ENCODE data around the gene CLIP3.

GRCh38 chr19:36027696-36028095 is 5.0 kb downstream of the CLIP3 start:
- TF ChIP-seq, protein P1, sequence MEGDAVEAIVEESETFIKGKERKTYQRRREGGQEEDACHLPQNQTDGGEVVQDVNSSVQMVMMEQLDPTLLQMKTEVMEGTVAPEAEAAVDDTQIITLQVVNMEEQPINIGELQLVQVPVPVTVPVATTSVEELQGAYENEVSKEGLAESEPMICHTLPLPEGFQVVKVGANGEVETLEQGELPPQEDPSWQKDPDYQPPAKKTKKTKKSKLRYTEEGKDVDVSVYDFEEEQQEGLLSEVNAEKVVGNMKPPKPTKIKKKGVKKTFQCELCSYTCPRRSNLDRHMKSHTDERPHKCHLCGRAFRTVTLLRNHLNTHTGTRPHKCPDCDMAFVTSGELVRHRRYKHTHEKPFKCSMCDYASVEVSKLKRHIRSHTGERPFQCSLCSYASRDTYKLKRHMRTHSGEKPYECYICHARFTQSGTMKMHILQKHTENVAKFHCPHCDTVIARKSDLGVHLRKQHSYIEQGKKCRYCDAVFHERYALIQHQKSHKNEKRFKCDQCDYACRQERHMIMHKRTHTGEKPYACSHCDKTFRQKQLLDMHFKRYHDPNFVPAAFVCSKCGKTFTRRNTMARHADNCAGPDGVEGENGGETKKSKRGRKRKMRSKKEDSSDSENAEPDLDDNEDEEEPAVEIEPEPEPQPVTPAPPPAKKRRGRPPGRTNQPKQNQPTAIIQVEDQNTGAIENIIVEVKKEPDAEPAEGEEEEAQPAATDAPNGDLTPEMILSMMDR (IDR thresholded peaks at IDR 0.05): no peak
- TF ChIP-seq POLR2A (IDR thresholded peaks at IDR 0.05) (no peak), EP300 (IDR thresholded peaks at IDR 0.05) (no peak)
